Upper lobe of right lung (tissue), 1 donor: Measurements from ENCODE around the gene CYB561D2. TPM values are rescaled to one million over a fixed set of nuclear protein-coding genes. Genes with fewer than 3 reads are reported as not detected.

Experiments used
- ATAC-seq: fragments of 200-7000 bp; cut with Tn5 transposase; one replicate; pipeline ENCODE4 v1.9.1; 2020; ENCODE audit warnings: mild to moderate bottlenecking, moderate library complexity
- DNase-seq: peaks from one replicate; pipeline ENCODE4 v3.0.0-alpha.2; 2020
- H3K27ac ChIP-seq: fragments of 200-600 bp; one replicate; pipeline ENCODE4 v1.8.0; 2022
- H3K27me3 ChIP-seq: fragments of 200-600 bp; one replicate; pipeline ENCODE4 v1.8.0; 2022; ENCODE audit warnings: mild to moderate bottlenecking
- H3K36me3 ChIP-seq: fragments of 200-600 bp; one replicate; pipeline ENCODE4 v1.8.0; 2022
- H3K4me1 ChIP-seq: fragments of 200-600 bp; one replicate; pipeline ENCODE4 v1.8.0; 2022
- H3K4me3 ChIP-seq: fragments of 200-600 bp; one replicate; pipeline ENCODE4 v1.8.0; 2022; ENCODE audit warnings: mild to moderate bottlenecking
- H3K9me3 ChIP-seq: fragments of 200-600 bp; one replicate; pipeline ENCODE4 v1.8.0; 2022
- CTCF ChIP-seq: fragments of 200-600 bp; IDR thresholded peaks from one replicate; pipeline ENCODE4 v1.8.0; 2022; ENCODE audit warnings: antibody characterized with exemption
- intact Hi-C: fragments of 100-400 bp; cut with DNase I; formaldehyde crosslinking; loops from one replicate; pipeline ENCODE4 v1.11.0; 2022
- total RNA-seq: library from RNA; stranded (reverse); fragmentation: NEBNext Ultra II Directional; extraction: Animal tissue kit (Norgen Biotek cat#: 25700); gene quantifications from one replicate; pipeline ENCODE4 v1.2.1, GENCODE V29; 2021
- donor health status: DM: no; HTN: yes; CAD: no; lungs with severe emphysema.

Gene CYB561D2
- total RNA-seq, 1 donor from 2014 or later = 23.9 TPM

DNA sequence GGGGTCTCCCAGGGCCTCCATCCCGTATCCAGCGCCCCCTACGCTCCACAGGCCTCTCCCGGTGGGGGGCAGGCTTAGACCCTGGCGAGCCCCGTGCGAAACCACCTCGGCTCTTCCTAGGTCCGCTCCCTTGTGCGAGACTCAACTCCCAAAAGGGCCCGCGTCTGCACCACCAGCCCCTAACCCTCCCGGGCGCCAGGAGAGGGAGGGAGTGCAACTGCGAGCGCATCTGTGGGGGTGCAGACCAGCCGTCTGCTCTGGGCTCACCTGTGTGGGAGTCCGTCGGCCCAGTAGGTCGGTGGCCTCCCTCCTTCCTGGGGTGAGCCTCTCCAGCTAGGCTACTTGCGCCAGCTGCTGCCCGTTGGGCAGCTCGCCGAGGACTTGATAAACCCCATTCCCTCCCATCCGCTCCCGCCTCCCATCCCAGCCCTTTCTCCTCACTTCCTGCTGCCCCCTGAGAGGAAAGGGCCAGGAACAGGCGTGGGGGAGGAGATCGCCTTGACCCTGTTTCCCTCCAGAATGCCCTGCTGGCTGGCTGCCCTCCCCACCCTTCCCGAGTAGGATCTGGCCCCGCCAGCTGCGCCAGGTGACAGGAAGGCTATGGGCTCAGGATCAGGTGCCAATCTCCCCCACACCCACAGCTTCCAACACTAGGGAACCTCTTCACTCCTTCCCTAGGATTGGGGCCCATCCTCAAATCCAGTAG, 28.1 kb upstream of the CYB561D2 start, which contains the start of gene HYAL2:
HYAL2 (minus strand) TSS at position 360 of the 706 bp plus-strand sequence. CDS start 2,256 bp downstream, outside the sequence.
- H3K36me3 ChIP-seq = peaks cover 32% of the 10 kb centered on the region
- H3K27ac ChIP-seq = peak within 1 kb of the TSS; percentile 98
- no peaks in the 10 kb centered on the region for H3K9me3 ChIP-seq
- peaks cover 64% of the 10 kb centered on the region for H3K4me1 ChIP-seq
- H3K27me3 ChIP-seq = no peaks in the 10 kb centered on the region
- no peak for TF ChIP-seq CTCF
- peak within 1 kb of the TSS; percentile 66 for H3K4me3 ChIP-seq
- DNase-seq (peak; percentile 77), ATAC-seq (peak; percentile 1)
- intact Hi-C loops = no loop called here

- no peaks in the 10 kb centered on the region for H3K27me3 ChIP-seq
- peaks cover 60% of the 10 kb centered on the region for H3K4me1 ChIP-seq
- peaks cover 26% of the 10 kb centered on the region for H3K36me3 ChIP-seq
- no peak for TF ChIP-seq CTCF
- ATAC-seq (no peak), DNase-seq (no peak)
- H3K27ac ChIP-seq = peak overlapping the region; percentile 98
- no peaks in the 10 kb centered on the region for H3K9me3 ChIP-seq
- peak overlapping the region; percentile 66 for H3K4me3 ChIP-seq
- intact Hi-C loops = no loop called here
These were observed 27.5 kb upstream of the CYB561D2 start for GRCh38 chr3:50323092-50323600.

- ATAC-seq (peak; percentile 1), DNase-seq (peak; percentile 69)
- peak overlapping the region; percentile 11 for H3K4me3 ChIP-seq
- no peak for TF ChIP-seq CTCF
- intact Hi-C loops = no loop called here
- H3K36me3 ChIP-seq = peaks cover 20% of the 10 kb centered on the region
- H3K27me3 ChIP-seq = no peaks in the 10 kb centered on the region
- no peaks in the 10 kb centered on the region for H3K9me3 ChIP-seq
- H3K4me1 ChIP-seq = peaks cover 60% of the 10 kb centered on the region
- peak overlapping the region; percentile 98 for H3K27ac ChIP-seq
These were observed 27.0 kb upstream of the CYB561D2 start for GRCh38 chr3:50323614-50324199.

- intact Hi-C loops = no loop called here
These were observed 26.1 kb upstream of the CYB561D2 start for GRCh38 chr3:50324351-50325112.

More at GRCh38 chr3:50324351-50325112, 26.1 kb upstream of the CYB561D2 start:
- no peaks in the 10 kb centered on the region for H3K9me3 ChIP-seq
- H3K27ac ChIP-seq = peak overlapping the region; percentile 98
- peak; percentile 17 for ATAC-seq
- peaks cover 20% of the 10 kb centered on the region for H3K36me3 ChIP-seq
- peak; percentile 86 for DNase-seq
- TF ChIP-seq CTCF = peak; percentile 90
- H3K4me1 ChIP-seq = peaks cover 54% of the 10 kb centered on the region
- peak overlapping the region; percentile 2 for H3K4me3 ChIP-seq
- H3K27me3 ChIP-seq = no peaks in the 10 kb centered on the region
